GM12864 (cell line): ENCODE results near the gene ADI1.

Source experiments
- DNase-seq: peaks from one replicate; pipeline ENCODE4 v3.0.0-alpha.2; 2011; ENCODE audit warnings: low read depth
- H3K4me3 ChIP-seq: 2 replicates; pipeline ENCODE4 v1.5.1; 2011; ENCODE audit warnings: mild to moderate bottlenecking, low read depth, low read length, control low read depth
- CTCF ChIP-seq: IDR thresholded peaks from 2 replicates; pipeline ENCODE4 v1.5.1; 2011; ENCODE audit warnings: low read depth, mild to moderate bottlenecking, moderate library complexity, low read length, control low read depth, inconsistent platforms; ENCODE audit errors: missing control alignments

The ADI1 gene

GRCh38 chr2:3483986-3484960, 35.1 kb downstream of the ADI1 start:
- no peak for TF ChIP-seq CTCF
- no peak overlapping the region for H3K4me3 ChIP-seq
- no peak for DNase-seq

DNA sequence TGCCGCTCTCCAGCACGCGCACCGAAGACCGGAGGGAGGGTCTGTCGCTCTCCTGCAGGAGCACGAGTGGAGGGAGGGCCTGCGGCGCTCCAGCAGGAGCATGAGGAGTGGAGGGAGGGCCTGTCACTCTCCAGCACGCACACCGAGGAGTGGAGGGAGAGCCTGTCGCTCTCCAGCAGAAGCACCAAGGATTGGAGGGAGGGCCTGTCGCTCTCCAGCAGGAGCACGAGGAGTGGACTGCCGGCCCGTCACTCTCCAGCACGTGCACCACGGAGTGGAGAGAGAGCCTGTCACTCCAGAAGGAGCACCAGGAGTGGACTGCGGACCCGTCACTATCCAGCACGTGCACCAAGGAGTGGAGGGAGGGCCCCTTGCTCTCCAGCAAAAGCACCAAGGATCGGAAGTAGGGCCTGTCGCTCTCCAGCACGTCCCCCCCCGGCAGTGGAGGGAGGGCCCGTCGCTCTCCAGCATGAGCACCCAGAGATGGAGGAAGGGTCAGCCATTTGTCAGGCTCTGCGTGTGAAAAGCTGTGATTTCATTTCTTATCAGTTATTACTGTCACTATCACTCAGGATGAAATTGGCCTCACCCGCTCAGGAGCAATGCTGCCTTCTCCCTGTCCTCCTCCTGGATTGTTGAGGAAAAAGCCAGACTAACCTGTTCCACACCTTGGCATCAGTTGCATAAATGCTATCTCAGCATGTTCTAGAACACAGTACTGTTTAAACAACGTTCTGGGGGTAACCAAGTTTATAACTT, 35.9 kb downstream of the ADI1 start:
- TF ChIP-seq CTCF: no peak
- no peak for DNase-seq
- H3K4me3 ChIP-seq: no peak overlapping the region

GRCh38 chr2:3482363-3482821, 36.9 kb downstream of the ADI1 start:
- TF ChIP-seq CTCF: no peak

DNA sequence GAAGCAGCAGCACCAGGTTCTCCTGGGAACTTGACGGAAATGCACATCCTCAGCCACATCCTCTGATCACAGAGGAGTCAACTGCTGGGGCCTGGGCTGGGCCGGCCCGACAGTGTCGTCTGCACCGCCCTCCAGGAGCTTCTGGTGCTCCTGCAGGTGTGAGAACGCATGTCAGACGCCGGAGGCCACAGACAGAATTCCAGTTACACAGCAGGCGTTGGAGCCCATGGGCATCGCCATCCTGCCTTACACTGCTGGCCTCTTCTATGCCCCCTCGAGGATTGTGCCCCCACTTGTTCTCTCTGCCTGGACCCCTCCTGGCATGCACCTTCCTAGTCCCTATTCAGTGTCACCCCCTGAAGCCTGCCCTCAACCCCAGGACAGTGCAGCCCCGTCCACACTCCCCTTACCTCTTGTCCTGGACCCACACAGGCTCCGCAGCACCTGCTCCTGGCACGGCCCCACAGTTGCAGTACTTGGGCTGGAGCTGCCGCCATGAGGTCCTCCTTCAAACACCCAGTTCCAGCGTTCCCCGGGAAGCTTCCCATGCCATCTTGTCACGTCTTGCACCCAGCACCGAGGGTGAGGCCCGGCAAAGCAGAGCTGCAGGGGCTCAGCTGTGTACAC, 37.5 kb downstream of the ADI1 start:
- TF ChIP-seq CTCF: no peak
- no peak overlapping the region for H3K4me3 ChIP-seq
- no peak for DNase-seq

More at GRCh38 chr2:3482363-3482821, 36.9 kb downstream of the ADI1 start:
- H3K4me3 ChIP-seq: no peak overlapping the region
- DNase-seq: no peak

DNA sequence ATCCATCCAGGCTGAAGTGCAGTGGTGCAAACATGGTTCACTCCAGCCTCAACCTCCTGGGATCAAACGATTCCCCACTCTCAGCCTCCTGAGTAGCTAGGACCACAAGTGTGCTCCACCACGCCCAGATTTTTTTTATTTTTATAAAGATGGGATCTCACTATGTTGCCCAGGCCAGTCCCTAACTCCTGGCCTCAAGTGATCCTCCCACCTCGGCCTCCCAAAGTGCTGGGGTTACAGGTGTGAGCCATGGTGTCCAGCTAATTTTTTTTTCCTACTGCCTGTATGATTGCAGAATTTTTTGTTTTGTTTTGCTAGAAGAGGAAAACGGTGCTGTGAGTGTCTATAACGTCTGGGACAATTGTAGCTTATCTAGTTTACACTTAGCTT, 38.3 kb downstream of the ADI1 start:
- H3K4me3 ChIP-seq: no peak overlapping the region
- no peak for DNase-seq
- no peak for TF ChIP-seq CTCF

DNA sequence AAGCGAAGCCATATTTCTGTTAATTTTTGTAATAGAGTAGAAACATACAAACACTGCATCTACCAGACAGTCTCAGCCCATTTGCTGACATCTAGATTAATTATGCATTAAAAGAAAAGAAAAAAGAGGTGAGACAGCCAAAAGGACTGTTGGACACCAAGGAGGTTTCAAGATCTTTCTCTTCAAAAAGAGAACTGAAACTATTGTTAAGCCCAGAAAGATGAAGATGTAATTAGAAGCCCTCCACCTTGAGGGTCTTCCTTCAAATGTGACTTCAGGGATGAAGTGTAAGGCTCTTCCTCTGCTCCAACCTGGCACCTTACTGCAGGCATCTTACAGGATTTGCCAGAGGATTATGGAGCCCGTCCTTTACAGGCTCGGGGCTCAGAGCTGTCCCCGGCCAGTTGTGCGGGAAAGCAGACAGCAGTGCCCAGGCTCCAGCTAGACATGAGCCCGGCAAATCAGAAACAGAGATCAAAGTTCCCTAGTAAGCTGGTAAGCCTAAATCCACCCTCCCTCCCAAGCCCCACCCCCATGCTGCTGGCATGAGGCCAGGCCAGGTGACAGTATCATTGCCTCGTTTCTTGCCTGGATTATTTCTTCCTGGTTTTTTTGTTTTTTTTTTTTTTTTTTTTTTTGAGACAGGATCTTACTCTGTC, 38.9 kb downstream of the ADI1 start:
- no peak for TF ChIP-seq CTCF
- DNase-seq: no peak
- H3K4me3 ChIP-seq: no peak overlapping the region
